HG03064 (cell line): ENCODE results near the gene FAM110D.

Experiments
- ATAC-seq: cut with Tn5 transposase; IDR thresholded peaks from one replicate; pipeline ENCODE4 v1.9.1; 2021; ENCODE audit warnings: low read depth; ENCODE audit not compliant: unreplicated experiment

FAM110D gene

DNA sequence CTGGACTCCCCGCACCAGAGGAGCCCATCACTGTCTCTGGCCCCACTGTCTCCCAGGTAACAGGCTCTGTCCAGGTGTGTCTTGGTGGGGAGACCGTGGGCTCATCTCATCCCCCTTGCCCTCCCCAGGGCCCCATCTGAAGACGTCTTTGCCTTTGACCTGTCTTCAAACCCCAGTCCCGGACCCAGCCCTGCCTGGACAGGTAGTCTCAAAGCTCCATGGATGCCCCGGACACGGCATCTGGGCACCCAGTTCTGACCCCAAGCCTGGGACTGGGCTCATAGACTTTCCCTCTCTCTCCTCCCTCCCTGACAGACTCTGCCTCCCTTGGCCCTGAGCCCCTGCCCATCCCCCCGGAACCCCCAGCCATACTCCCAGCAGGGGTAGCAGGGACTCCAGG is 25.2 kb downstream of the FAM110D start:
- ATAC-seq, result no peak

GRCh38 chr1:26184883-26185282 is 26.0 kb downstream of the FAM110D start:
- ATAC-seq, result no peak

DNA sequence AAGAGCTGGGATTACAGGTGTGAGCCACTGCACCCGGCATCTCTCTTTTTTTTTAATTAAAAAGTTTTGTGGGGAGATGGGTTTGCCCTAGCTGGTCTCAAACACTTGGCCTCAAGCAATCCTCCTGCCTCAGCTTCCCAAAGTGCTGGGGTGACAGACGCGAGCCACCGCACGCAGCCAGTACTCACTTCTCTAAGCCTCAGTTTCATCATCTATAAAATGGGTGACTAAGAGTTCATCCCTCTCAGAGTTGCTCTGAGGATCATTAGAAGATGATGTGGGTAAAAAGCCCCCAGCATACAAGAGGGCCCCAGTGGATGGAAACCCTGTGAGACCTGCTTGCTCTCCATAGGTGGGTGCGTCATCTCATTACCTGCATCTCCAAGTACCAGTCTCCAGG is 29.0 kb downstream of the FAM110D start:
- ATAC-seq, result no peak

DNA sequence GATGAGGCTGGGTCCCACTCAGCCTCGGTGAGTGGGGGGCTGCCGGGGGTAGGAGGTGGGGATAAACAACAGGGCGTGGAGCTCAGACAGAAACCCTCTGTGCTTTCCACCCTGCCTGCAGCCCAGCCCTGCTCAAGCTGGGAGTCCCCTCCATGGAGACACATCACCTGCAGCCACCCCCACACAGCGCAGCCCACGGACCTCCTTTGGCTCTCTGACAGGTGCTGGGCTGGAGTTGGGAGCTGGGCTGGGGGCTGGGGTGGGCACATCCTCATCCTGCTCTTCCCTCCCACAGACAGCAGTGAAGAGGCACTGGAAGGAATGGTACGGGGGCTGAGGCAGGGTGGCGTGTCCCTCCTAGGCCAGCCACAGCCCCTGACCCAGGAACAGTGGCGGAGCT is 29.6 kb downstream of the FAM110D start:
- ATAC-seq, result no peak

- no peak for ATAC-seq
These were observed 30.5 kb downstream of the FAM110D start for GRCh38 chr1:26189331-26189730.

- ATAC-seq, result no peak
These were observed 30.9 kb downstream of the FAM110D start for GRCh38 chr1:26189751-26190275.

DNA sequence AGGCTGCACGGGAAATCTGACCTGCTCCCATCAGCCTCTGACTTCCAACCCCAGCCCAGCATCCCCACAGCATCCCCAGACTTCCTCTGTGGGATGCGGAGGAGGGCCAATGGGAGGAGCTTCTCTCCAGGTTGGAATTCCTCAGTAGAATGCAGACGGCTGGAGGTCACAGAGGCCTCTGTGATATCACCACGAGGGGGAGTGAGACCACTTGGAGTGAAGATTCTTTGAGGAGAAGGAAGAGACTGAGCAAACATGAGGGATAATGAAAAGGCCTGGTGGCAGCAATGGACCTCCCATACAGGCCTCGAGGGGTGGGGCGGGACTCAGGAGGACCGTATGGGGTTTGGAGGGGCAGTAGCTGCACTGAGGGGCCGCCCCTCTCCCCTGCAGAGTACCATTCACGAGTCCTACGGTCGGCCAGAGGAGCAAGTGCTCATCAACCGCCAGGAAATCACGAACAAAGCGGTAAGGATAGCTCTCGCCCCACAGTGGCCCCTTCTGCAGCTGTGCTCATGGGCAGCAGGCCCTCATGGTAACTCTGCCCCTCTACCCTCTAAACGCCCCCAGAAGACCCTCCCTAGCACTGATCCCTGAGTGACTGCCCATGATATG is 31.6 kb downstream of the FAM110D start, which contains the start of gene CATSPER4:
CATSPER4 (plus strand) TSS at position 230 of the 615 bp plus-strand sequence; CDS start at position 256, 26 bp downstream.
- no peak for ATAC-seq

GRCh38 chr1:26191739-26192138 is 32.9 kb downstream of the FAM110D start:
- no peak for ATAC-seq

DNA sequence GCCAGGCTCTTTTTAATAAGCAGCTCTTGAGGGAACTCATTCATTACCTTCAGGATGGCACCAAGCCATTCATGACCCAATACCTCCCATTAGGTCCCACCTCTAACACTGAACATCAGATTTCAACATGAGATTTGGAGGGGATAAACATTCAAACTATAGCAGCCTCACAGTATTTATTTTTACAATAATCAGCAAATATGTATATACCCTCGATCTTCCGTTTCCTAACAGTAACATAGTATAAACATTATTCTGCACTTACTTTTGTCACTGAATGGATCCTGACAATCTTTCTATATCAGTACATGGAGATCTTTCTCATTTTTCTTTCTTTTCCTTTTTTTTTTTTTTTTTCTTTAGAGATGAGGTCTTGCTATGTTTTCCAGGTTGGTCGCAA is 36.9 kb downstream of the FAM110D start:
- ATAC-seq, result no peak

GRCh38 chr1:26197301-26197700 is 38.4 kb downstream of the FAM110D start:
- no peak for ATAC-seq

DNA sequence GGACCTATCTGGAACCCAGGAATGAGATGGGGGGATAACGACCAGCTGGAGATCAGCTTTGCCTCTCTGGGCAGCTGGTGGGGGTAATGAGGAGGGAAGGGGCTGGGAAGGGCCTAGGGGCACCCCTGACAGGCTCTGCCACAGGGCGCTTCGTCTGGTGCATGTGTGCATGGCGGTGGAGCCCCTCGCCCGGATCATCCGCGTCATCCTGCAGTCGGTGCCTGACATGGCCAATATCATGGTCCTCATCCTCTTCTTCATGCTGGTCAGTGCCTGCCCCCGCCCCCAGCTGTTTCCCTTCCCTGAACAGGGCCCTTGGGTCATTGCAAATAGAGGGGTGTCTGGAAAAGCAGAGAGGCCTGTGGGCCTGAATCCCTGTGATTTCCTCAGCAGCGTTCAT is 38.9 kb downstream of the FAM110D start:
- ATAC-seq, result no peak

GRCh38 chr1:26200413-26200812 is 41.5 kb downstream of the FAM110D start:
- ATAC-seq, result no peak

DNA sequence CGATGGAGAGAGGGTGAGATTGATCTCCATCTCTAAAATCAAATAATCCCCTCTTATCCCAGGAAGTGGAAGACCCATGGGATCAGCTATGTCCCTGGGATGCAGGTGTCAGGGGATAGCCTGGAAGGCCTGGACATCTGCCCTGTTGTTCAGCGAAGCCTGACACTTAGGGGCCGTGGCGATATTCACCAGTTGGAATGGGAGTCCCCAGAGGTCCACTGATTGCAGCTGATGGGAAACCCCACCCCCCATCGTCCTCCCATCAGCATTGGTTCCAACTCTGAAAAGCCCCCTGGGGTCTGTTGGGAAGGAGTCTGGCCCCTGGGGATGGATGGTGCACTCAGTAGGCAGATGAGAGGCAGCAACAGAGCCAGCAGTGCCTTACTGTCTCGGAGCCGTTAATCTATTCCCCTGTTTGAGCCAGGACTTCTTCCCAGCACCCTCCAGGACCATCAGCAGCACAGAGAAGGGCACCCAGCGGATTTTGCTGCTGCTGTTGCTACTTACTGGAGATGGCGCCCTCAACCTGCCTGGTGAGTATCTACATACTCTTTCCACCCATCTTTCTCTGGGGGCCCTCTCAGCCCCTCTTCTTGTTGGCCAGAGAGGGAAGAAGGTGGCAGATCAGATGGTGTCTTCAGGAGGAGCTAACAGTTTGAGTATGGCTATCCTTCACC is 44.9 kb downstream of the FAM110D start:
- no peak for ATAC-seq

- ATAC-seq, result no peak
These were observed 51.4 kb downstream of the FAM110D start for GRCh38 chr1:26210147-26210870.

DNA sequence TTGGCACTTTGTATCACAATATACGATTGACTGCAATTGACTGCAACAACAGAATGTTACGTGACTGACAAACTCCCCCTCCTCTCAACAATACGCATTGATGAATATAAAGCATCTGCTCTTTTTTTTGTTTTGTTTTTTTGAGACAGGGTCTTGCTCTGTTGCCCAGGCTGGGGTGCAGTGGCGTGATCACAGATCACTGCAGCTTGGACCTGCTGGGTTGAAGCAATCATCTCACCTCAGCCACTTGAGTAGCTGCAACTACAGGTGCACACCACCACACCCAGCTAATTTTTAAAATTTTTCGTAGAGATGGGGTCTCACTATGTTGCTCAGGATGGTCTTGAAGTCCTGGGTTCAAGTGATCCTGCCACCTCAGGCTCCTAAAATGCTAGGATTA is 53.8 kb downstream of the FAM110D start:
- no peak for ATAC-seq

DNA sequence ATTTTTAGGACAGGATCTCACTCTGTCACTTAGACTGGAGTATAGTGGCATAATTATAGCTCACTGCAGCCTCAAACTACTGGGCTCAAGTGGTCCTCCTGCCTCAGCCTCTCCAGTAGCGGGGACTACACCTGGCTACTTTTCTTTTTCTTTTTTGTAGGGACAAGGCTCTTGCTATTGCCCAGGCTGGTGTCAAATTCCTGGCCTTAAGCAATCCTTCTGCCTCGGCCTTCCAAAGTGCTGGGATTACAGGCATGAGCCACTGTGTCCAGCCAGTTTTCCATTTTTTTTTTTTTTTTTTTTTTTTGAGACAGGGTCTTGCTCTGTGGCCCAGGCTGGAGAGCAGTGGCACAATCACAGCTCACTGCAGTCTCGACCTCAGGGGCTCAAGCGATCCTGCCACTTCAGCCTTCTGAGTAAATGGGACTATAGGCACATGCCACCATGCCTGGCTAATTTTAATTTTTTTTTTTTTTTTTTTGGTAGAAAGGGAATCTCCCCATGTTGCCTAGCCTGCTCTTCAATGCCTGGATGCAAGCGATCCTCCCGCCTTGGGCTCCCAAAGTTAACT is 54.5 kb downstream of the FAM110D start:
- ATAC-seq, result no peak
